Endothelial cell of umbilical vein (primary cell): ENCODE measurements around the gene NXN. TPM values are rescaled to one million over a fixed set of nuclear protein-coding genes. Genes with fewer than 3 reads are reported as not detected.

ENCODE experiments used
- BruUV-seq: library from RNA; stranded (reverse); fragments of 400-500 nt; replicated peaks from 2 replicates; lab custom pipeline; 2021; lab: Mats Ljungman, UMichigan
- CTCF ChIA-PET: fragments of 300-600, 350-600 bp; sonication (Branson Sonifier 250); formaldehyde crosslinking; loops from one replicate; lab custom pipeline; 2021; ENCODE audit warnings: antibody characterized with exemption, inconsistent platforms; lab: Charles Lee
- POLR2A ChIA-PET: fragments of 300-600, 350-600 bp; sonication (Branson Sonifier 250); formaldehyde crosslinking; loops from one replicate; lab custom pipeline; 2021; ENCODE audit warnings: antibody characterized with exemption, inconsistent platforms; lab: Charles Lee
- DNase-seq: peaks from one replicate; pipeline ENCODE4 v3.0.0-alpha.2; 2011; ENCODE audit warnings: low read depth, low spot score
- FAIRE-seq: peaks from 2 replicates; lab custom pipeline; 2011; peaks lifted over from hg19 to GRCh38; lab: Jason Lieb, UNC
- H2AFZ ChIP-seq: 2 replicates; pipeline ENCODE4 v1.6.0; 2012; ENCODE audit warnings: low read depth, low read length, control low read depth, inconsistent platforms
- H3K27ac ChIP-seq: 2 replicates; pipeline ENCODE4 v1.5.1; 2011; ENCODE audit warnings: low read depth, mild to moderate bottlenecking, control low read depth, low read length, moderate library complexity; ENCODE audit not compliant: insufficient read depth
- H3K27me3 ChIP-seq, 2 experiments: 2 replicates each; pipeline versions ENCODE4 v1.6.0 to v1.6.1; 2011; ENCODE audit warnings: low read length in 2 of 2, mixed read lengths in 1 of 2; ENCODE audit not compliant: control insufficient read depth in 2 of 2, insufficient read depth in 2 of 2
- H3K36me3 ChIP-seq, 2 experiments: 2 replicates in 1 of 2; 3 replicates in 1 of 2; pipeline ENCODE4 v1.5.1; 2011; ENCODE audit warnings: low read length in 2 of 2, mild to moderate bottlenecking in 1 of 2, moderate library complexity in 1 of 2; ENCODE audit not compliant: control insufficient read depth in 2 of 2, insufficient read depth in 2 of 2; ENCODE audit errors: extremely low read depth in 1 of 2
- H3K4me1 ChIP-seq: 3 replicates; pipeline ENCODE4 v1.5.1; 2011; ENCODE audit warnings: mild to moderate bottlenecking, low read length; ENCODE audit not compliant: control insufficient read depth, insufficient read depth; ENCODE audit errors: extremely low read depth
- H3K4me2 ChIP-seq: 2 replicates; pipeline ENCODE4 v1.6.1; 2011; ENCODE audit warnings: low read length, control low read depth, mixed read lengths; ENCODE audit not compliant: insufficient read depth
- H3K4me3 ChIP-seq, 3 experiments: fragments of 200-600 bp in 1 of 3; sonication (generic), shearing (Covaris generic) in 1 of 3; replicated peaks in 1 of 3; 2 replicates each; pipeline ENCODE4 v1.5.1; 2011 to 2016; ENCODE audit warnings: control low read depth in 3 of 3, low read length in 3 of 3, mild to moderate bottlenecking in 2 of 3, inconsistent platforms in 1 of 3, low read depth in 1 of 3, moderate library complexity in 1 of 3; ENCODE audit not compliant: insufficient read depth in 1 of 3
- H3K79me2 ChIP-seq: 2 replicates; pipeline ENCODE4 v1.6.0; 2012; ENCODE audit warnings: low read length, inconsistent platforms; ENCODE audit not compliant: control insufficient read depth, insufficient read depth
- H3K9ac ChIP-seq: replicated peaks from 2 replicates; pipeline ENCODE3; 2011; ENCODE audit warnings: low read length, control low read depth; ENCODE audit not compliant: insufficient read depth; ENCODE audit errors: extremely low read depth
- H3K9me1 ChIP-seq: replicated peaks from 3 replicates; pipeline ENCODE4 v1.6.0; 2011; ENCODE audit warnings: mild to moderate bottlenecking, low read length; ENCODE audit not compliant: control insufficient read depth, insufficient read depth; ENCODE audit errors: extremely low read depth
- H3K9me3 ChIP-seq: replicated peaks from 2 replicates; pipeline ENCODE4 v1.5.1; 2012; ENCODE audit warnings: low read length, inconsistent platforms; ENCODE audit not compliant: control insufficient read depth, insufficient read depth
- H4K20me1 ChIP-seq: replicated peaks from 2 replicates; pipeline ENCODE3; 2011; ENCODE audit warnings: mild to moderate bottlenecking, low read length; ENCODE audit not compliant: control insufficient read depth, insufficient read depth; ENCODE audit errors: extremely low read depth
- EZH2 ChIP-seq: IDR thresholded peaks from 2 replicates; pipeline ENCODE4 v1.6.1; 2012; ENCODE audit warnings: borderline replicate concordance, low read depth, mild to moderate bottlenecking, moderate library complexity, low read length, inconsistent platforms; ENCODE audit not compliant: severe bottlenecking
- FOS ChIP-seq: IDR thresholded peaks from 2 replicates; pipeline ENCODE4 v1.6.1; 2011; ENCODE audit warnings: mild to moderate bottlenecking, low read length, moderate library complexity, borderline replicate concordance; ENCODE audit not compliant: insufficient read depth
- GATA2 ChIP-seq: IDR thresholded peaks from 2 replicates; pipeline ENCODE4 v1.7.0; 2011; ENCODE audit warnings: low read depth, mild to moderate bottlenecking, moderate library complexity, mixed read lengths, low read length; ENCODE audit not compliant: insufficient read length, insufficient read depth
- JUN ChIP-seq: IDR thresholded peaks from 2 replicates; pipeline ENCODE4 v1.6.1; 2011; ENCODE audit warnings: borderline replicate concordance, low read depth; ENCODE audit not compliant: insufficient read length, insufficient read depth
- MYC ChIP-seq: IDR thresholded peaks from one replicate; pipeline ENCODE4 v1.6.1; 2011; ENCODE audit warnings: mild to moderate bottlenecking, low read depth, low read length
- POLR2A ChIP-seq: IDR thresholded peaks from 2 replicates; pipeline ENCODE4 v1.6.1; 2012; ENCODE audit warnings: low read depth, mild to moderate bottlenecking, control low read depth, low read length
- POLR2AphosphoS5 ChIP-seq: IDR thresholded peaks from 2 replicates; pipeline ENCODE4 v1.6.1; 2012; ENCODE audit warnings: low read depth, mild to moderate bottlenecking, control low read depth, low read length, moderate library complexity; ENCODE audit not compliant: insufficient read depth
- dilution Hi-C: fragments of 300-500 bp; cut with MboI; formaldehyde crosslinking; loops from one replicate; pipeline ENCODE4 v1.15.0; 2019; ENCODE audit warnings: low sequenced_read_pairs; ENCODE audit not compliant: extremely low pct_ligation_motif_present
- intact Hi-C: fragments of 100-400 bp; cut with micrococcal nuclease; formaldehyde crosslinking; loops from one replicate; pipeline ENCODE4 v1.10.0; 2022
- polyA plus RNA-seq, 4 experiments: library from polyadenylated mRNA; depleted of rRNA in 3 of 4; stranded (reverse) in 3 of 4; unstranded in 1 of 4; fragments of >200 nt; gene quantifications; 2 replicates each; pipeline versions ENCODE4 v1.2.1 to v1.2.3, GENCODE V29; 2011 to 2012; ENCODE audit warnings: missing spikeins in 1 of 4
- total RNA-seq: library from RNA; stranded (reverse); gene quantifications from 2 replicates; pipeline ENCODE4 v1.2.3, GENCODE V29; 2021
- TF ChIP-seq, protein P1 (sequence below), 2 donors: IDR thresholded peaks; 1 replicate in 1 of 2; 2 replicates in 1 of 2; pipeline ENCODE4 v1.5.1; 2011; ENCODE audit warnings: low read length in 2 of 2, mild to moderate bottlenecking in 2 of 2, moderate library complexity in 2 of 2, control low read depth in 1 of 2, inconsistent platforms in 1 of 2, low read depth in 1 of 2; ENCODE audit not compliant: insufficient read depth in 1 of 2; ENCODE audit errors: extremely low read depth in 1 of 2
- TF ChIP-seq, protein P2 (sequence below): IDR thresholded peaks from 2 replicates; pipeline ENCODE4 v1.6.1; 2011; ENCODE audit not compliant: insufficient read depth, insufficient read length

NXN gene
- total and polyA plus RNA-seq, 2 donors (not counting 3 experiments of a cell fraction or from before 2014, with no cell fraction given): 69.5 to 77.3 TPM

DNA sequence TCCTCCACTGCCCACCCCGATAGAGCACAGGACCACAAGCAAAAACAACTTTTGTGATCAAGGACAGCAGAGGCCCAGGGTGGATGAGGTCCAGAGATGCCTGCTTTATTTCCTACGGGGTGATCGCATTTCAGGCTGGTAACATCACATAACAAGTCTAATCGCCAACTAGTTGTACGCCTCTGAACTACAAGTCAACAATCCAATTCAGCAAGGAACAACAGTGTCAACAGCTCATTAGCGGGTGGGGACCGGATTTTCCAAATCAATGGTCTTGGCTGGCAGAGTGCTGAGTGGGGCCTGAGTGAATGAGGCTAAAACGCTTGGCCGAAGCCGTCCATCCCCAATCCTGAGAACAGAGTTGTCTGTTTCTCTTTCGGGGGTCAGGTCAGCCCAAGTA, 180.3 kb downstream of the NXN start:
- POLR2A ChIA-PET: no interaction called here
- dilution Hi-C loops: loop anchor here (25.0 kb wide), 1 partner anchor 188 kb away; the partner anchor contains the start of genes NXN and TIMM22
- CTCF ChIA-PET: interaction anchor here (1.4 to 15.3 kb wide), 3 partner anchors 166 to 257 kb away, joined by 3 to 341 read pairs (median 7); partner anchors contain the start of gene NXN

More for the DNA sequence above, 180.3 kb downstream of the NXN start:
- Histone ChIP-seq H3K4me2 (no peak overlapping the region), H2AFZ (no peak overlapping the region), H3K36me3 (peaks cover 0 to 10% of the 10 kb centered on the region in 2 experiments), H3K4me3 (no peak overlapping the region), H3K27me3 (no peaks in the 10 kb centered on the region), H3K27ac (no peak overlapping the region), H3K9ac (no peak overlapping the region), H3K9me3 (no peaks in the 10 kb centered on the region), H3K9me1 (no peaks in the 10 kb centered on the region), H4K20me1 (no peaks in the 10 kb centered on the region), H3K4me1 (peaks cover 10% of the 10 kb centered on the region), H3K79me2 (no peaks in the 10 kb centered on the region)
- DNase-seq: no peak
- TF ChIP-seq EZH2: no peak
- TF ChIP-seq MYC: no peak
- no peak for TF ChIP-seq GATA2
- TF ChIP-seq JUN: no peak
- no peak for TF ChIP-seq FOS
- TF ChIP-seq POLR2A: no peak
- TF ChIP-seq, protein P1, sequence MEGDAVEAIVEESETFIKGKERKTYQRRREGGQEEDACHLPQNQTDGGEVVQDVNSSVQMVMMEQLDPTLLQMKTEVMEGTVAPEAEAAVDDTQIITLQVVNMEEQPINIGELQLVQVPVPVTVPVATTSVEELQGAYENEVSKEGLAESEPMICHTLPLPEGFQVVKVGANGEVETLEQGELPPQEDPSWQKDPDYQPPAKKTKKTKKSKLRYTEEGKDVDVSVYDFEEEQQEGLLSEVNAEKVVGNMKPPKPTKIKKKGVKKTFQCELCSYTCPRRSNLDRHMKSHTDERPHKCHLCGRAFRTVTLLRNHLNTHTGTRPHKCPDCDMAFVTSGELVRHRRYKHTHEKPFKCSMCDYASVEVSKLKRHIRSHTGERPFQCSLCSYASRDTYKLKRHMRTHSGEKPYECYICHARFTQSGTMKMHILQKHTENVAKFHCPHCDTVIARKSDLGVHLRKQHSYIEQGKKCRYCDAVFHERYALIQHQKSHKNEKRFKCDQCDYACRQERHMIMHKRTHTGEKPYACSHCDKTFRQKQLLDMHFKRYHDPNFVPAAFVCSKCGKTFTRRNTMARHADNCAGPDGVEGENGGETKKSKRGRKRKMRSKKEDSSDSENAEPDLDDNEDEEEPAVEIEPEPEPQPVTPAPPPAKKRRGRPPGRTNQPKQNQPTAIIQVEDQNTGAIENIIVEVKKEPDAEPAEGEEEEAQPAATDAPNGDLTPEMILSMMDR (IDR thresholded peaks at IDR 0.05; ENCODE audit: extremely low read depth in 1 of 2, insufficient read depth in 1 of 2, low read depth in 1 of 2, low read length in 2 of 2): no peak
- no peak for TF ChIP-seq POLR2AphosphoS5
- TF ChIP-seq, protein P2, sequence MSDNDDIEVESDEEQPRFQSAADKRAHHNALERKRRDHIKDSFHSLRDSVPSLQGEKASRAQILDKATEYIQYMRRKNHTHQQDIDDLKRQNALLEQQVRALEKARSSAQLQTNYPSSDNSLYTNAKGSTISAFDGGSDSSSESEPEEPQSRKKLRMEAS: no peak
- no peak for FAIRE-seq
- BruUV-seq: no TSS peak
- intact Hi-C loops: no loop called here
